ENCODE measurements around the gene CDH5. TPM values are rescaled to one million over a fixed set of nuclear protein-coding genes. Genes with fewer than 3 reads are reported as not detected.

The CDH5 gene
- total and polyA plus RNA-seq, 2 of the 8 experiments (the other 6 are each of a cell fraction or from before 2014, with no cell fraction given), result 0.32 TPM

GRCh38 chr16:66405057-66405783 is 38.7 kb downstream of the CDH5 start:
- ChIA-PET CTCF (ENCODE audit: partially characterized antibody) (interaction anchor here (0.8 to 11.3 kb wide), 31 partner anchors 12 to 468 kb away, joined by 3 to 226 read pairs (median 6); partner anchors contain the start of genes CDH5, CKLF and CMTM2), POLR2A (ENCODE audit: partially characterized antibody) (no interaction called here)
- Histone ChIP-seq H3K14ac (ENCODE audit: insufficient read length) (no peak overlapping the region), H3K9me3 (ENCODE audit: insufficient read depth in 2 of 2, low read depth in 1 of 2, low read length in 1 of 2) (0 out of 4 replicates have a peak, but pooled peaks cover 0 to 3% of the 10 kb centered on the region in 2 experiments), H4K20me1 (replicated peaks in 1 of 2; ENCODE audit: control insufficient read depth in 1 of 2, insufficient read depth in 2 of 2, low read length in 2 of 2) (no peaks in the 10 kb centered on the region), H3K27me3 (replicated peaks in 1 of 4; ENCODE audit: control insufficient read depth in 3 of 4, extremely low read depth in 1 of 4, insufficient read depth in 3 of 4, low read length in 3 of 4) (peaks cover 0 to 3% (median 2%) of the 10 kb centered on the region in 4 experiments; a peak in 3 of 7 replicates), H2BK12ac (ENCODE audit: low read depth, low read length) (no peak overlapping the region), H4K5ac (ENCODE audit: insufficient read length, low read depth, low read length) (no peak overlapping the region), H4K8ac (ENCODE audit: extremely low read depth, insufficient read depth, low read length) (no peak overlapping the region), H3K56ac (replicated peaks; ENCODE audit: insufficient read length, low read depth, low read length) (no peak overlapping the region), H3K79me1 (ENCODE audit: low read depth, low read length) (no peaks in the 10 kb centered on the region; the same call in 1 of the 2 replicates), H3K23ac (ENCODE audit: insufficient read length) (no peak overlapping the region), H3K4me2 (ENCODE audit: insufficient read depth in 1 of 2, low read depth in 2 of 2, low read length in 2 of 2) (no peak overlapping the region), H3K27ac (ENCODE audit: low read depth, low read length) (no peak overlapping the region), H3K36me3 (ENCODE audit: control insufficient read depth in 2 of 4, insufficient read depth in 4 of 4, low read length in 3 of 4) (no peaks in the 10 kb centered on the region), H3K9ac (replicated peaks in 1 of 4; ENCODE audit: extremely low read depth in 1 of 4, low read depth in 3 of 4, low read length in 3 of 4) (no peak overlapping the region), H3K4ac (replicated peaks; ENCODE audit: insufficient read length, low read depth, low read length) (no peak overlapping the region), H4K91ac (replicated peaks; ENCODE audit: insufficient read length, low read length) (no peak overlapping the region), H3K4me1 (replicated peaks in 1 of 4; ENCODE audit: control insufficient read depth in 3 of 4, insufficient read depth in 4 of 4, low read length in 3 of 4) (peaks cover 0 to 5% (median 0%) of the 10 kb centered on the region in 4 experiments; a peak in 2 of 7 replicates), H2BK20ac (ENCODE audit: low read length) (no peak overlapping the region), H2BK15ac (ENCODE audit: low read length) (no peak overlapping the region), H2AFZ (ENCODE audit: low read length) (no peak overlapping the region), H3K79me2 (ENCODE audit: control insufficient read depth in 1 of 2, insufficient read depth in 2 of 2, low read length in 2 of 2) (no peaks in the 10 kb centered on the region), H2BK5ac (ENCODE audit: low read depth, low read length) (no peak overlapping the region), H2AK5ac (ENCODE audit: low read depth, low read length) (no peak overlapping the region), H2BK120ac (replicated peaks; ENCODE audit: low read depth, low read length) (no peak overlapping the region), H3K4me3 (ENCODE audit: extremely low read depth in 1 of 4, insufficient read depth in 2 of 4, low read depth in 3 of 4, low read length in 4 of 4) (no peak overlapping the region), H3K23me2 (ENCODE audit: low read depth, low read length) (peaks cover 2% of the 10 kb centered on the region; the same call in 1 of the 2 replicates), H3K18ac (ENCODE audit: extremely low read depth, low read length) (no peak overlapping the region)
- 97% methylated on average over 2 of the region's 2 CpGs; no CpG with 5 or more reads in 1 of the 2 experiments for WGBS, 2 experiments (ENCODE audit: extremely low coverage in 1 of 2, insufficient coverage in 1 of 2, insufficient read length in 1 of 2, insufficient replicate concordance in 2 of 2, low coverage in 1 of 2, low lambda C conversion rate in 2 of 2, missing lambda C conversion rate in 1 of 2)
- FAIRE-seq (no peak), DNase-seq (ENCODE audit: low read depth in 1 of 2, low spot score in 2 of 2) (no peak)
- TF ChIP-seq HDAC6 (IDR thresholded peaks at IDR 0.05; ENCODE audit: low read depth, low read length) (no peak), BACH1 (IDR thresholded peaks at IDR 0.05; ENCODE audit: low read length) (no peak), KDM5A (IDR thresholded peaks at IDR 0.05; ENCODE audit: low read length) (no peak), SP2 (IDR thresholded peaks at IDR 0.05; ENCODE audit: low read length) (no peak), CHD2 (IDR thresholded peaks at IDR 0.05; ENCODE audit: low read length) (no peak), ZNF274 (IDR thresholded peaks at IDR 0.05; ENCODE audit: borderline replicate concordance, extremely low read depth, low read length) (no peak), NRF1 (IDR thresholded peaks at IDR 0.05; ENCODE audit: low read depth, low read length) (no peak), RFX5 (IDR thresholded peaks at IDR 0.05; ENCODE audit: borderline replicate concordance, low read depth, low read length) (no peak)
